SK-N-SH (cell line): ENCODE data around the gene PAGE2B. TPM values are rescaled to one million over a fixed set of nuclear protein-coding genes. Genes with fewer than 3 reads are reported as not detected.

Experiments
- CTCF ChIA-PET: fragments of 300-600, 350-600 bp; formaldehyde crosslinking; extraction: SDS; loops from one replicate; lab custom pipeline; 2021; lab: Yijun Ruan, JAX
- POLR2A ChIA-PET: fragments of 350-600 bp; sonication (Branson Sonifier 250); formaldehyde crosslinking; extraction: SDS; loops from one replicate; lab custom pipeline; 2020; ENCODE audit warnings: antibody characterized with exemption, inconsistent platforms; lab: Yijun Ruan, JAX
- DNase-seq: peaks from one replicate; pipeline ENCODE4 v3.0.0; 2012
- H2AFZ ChIP-seq: fragments of 200-600 bp; sonication (generic); 2 replicates; pipeline ENCODE4 v1.8.1; 2016; ENCODE audit warnings: antibody characterized with exemption, mild to moderate bottlenecking, low read depth
- H3F3A ChIP-seq: fragments of 200-600 bp; sonication (generic); replicated peaks from 2 replicates; pipeline ENCODE3; 2016; ENCODE audit warnings: antibody characterized with exemption, mild to moderate bottlenecking; ENCODE audit not compliant: insufficient read depth
- H3K27ac ChIP-seq, 2 experiments: fragments of 200-500 bp in 1 of 2; fragments of 200-600 bp in 1 of 2; sonication (Bioruptor generic) in 1 of 2; sonication (generic), shearing (Covaris generic) in 1 of 2; 2 replicates each; pipeline versions ENCODE4 v1.5.1 to v1.6.1; 2014 to 2016; ENCODE audit warnings: low read depth in 2 of 2, inconsistent platforms in 1 of 2, low read length in 1 of 2, mild to moderate bottlenecking in 1 of 2, mixed read lengths in 1 of 2
- H3K27me3 ChIP-seq: fragments of 200-600 bp; sonication (generic), shearing (Covaris generic); 2 replicates; pipeline ENCODE4 v1.6.1; 2016; ENCODE audit warnings: mixed run types; ENCODE audit not compliant: insufficient read depth
- H3K36me3 ChIP-seq, 2 experiments: fragments of 200-500 bp in 1 of 2; fragments of 200-600 bp in 1 of 2; sonication (Bioruptor generic) in 1 of 2; sonication (generic) in 1 of 2; replicated peaks in 1 of 2; 2 replicates each; pipeline versions ENCODE3 to v1.5.1; 2014 to 2016; ENCODE audit warnings: low read length in 1 of 2, mild to moderate bottlenecking in 1 of 2; ENCODE audit not compliant: insufficient read depth in 2 of 2, control insufficient read depth in 1 of 2
- H3K4me1 ChIP-seq, 2 experiments: fragments of 200-500 bp in 1 of 2; fragments of 200-600 bp in 1 of 2; sonication (Bioruptor generic) in 1 of 2; sonication (generic), shearing (Covaris generic) in 1 of 2; 2 replicates each; pipeline versions ENCODE4 v1.5.1 to v1.6.1; 2014 to 2016; ENCODE audit warnings: low read depth in 1 of 2, low read length in 1 of 2, mixed run types in 1 of 2; ENCODE audit not compliant: insufficient read depth in 2 of 2, control insufficient read depth in 1 of 2
- H3K4me2 ChIP-seq: fragments of 200-600 bp; sonication (generic), shearing (Covaris generic); 2 replicates; pipeline ENCODE4 v1.6.1; 2017; ENCODE audit warnings: mixed run types
- H3K4me3 ChIP-seq, 2 experiments: fragments of 200-500 bp in 1 of 2; fragments of 200-600 bp in 1 of 2; sonication (Bioruptor generic) in 1 of 2; sonication (generic), shearing (Covaris generic) in 1 of 2; 2 replicates each; pipeline versions ENCODE4 v1.5.1 to v1.8.1; 2014 to 2016; ENCODE audit warnings: low read depth in 2 of 2, inconsistent platforms in 1 of 2, low read length in 1 of 2, mild to moderate bottlenecking in 1 of 2, mixed read lengths in 1 of 2, moderate library complexity in 1 of 2
- H3K79me2 ChIP-seq: fragments of 200-600 bp; sonication (generic); 2 replicates; pipeline ENCODE4 v1.8.1; 2017; ENCODE audit warnings: mild to moderate bottlenecking; ENCODE audit not compliant: insufficient read depth
- H3K9ac ChIP-seq: fragments of 200-600 bp; sonication (generic); 2 replicates; pipeline ENCODE4 v1.6.1; 2017; ENCODE audit warnings: mixed run types
- H3K9me2 ChIP-seq: fragments of 200-600 bp; sonication (generic); 2 replicates; pipeline ENCODE4 v1.6.1; 2017; ENCODE audit warnings: mixed run types
- H3K9me3 ChIP-seq: fragments of 200-600 bp; sonication (generic); 2 replicates; pipeline ENCODE4 v1.6.1; 2017; ENCODE audit warnings: mixed run types, mild to moderate bottlenecking, moderate library complexity
- H4K20me1 ChIP-seq: fragments of 200-600 bp; sonication (generic); 2 replicates; pipeline ENCODE4 v1.6.1; 2017; ENCODE audit warnings: mild to moderate bottlenecking, mixed run types; ENCODE audit not compliant: insufficient read depth
- CHD2 ChIP-seq: fragments of 150-350 bp; IDR thresholded peaks from 2 replicates; pipeline ENCODE4 v1.6.1; 2018; ENCODE audit warnings: low read length; ENCODE audit not compliant: partially characterized antibody
- ELF1 ChIP-seq: IDR thresholded peaks from 2 replicates; pipeline ENCODE4 v1.4.0; 2012
- EP300 ChIP-seq, 2 experiments: IDR thresholded peaks; 2 replicates each; pipeline versions ENCODE4 v1.4.0 to v1.6.1; 2012; ENCODE audit warnings: borderline replicate concordance in 1 of 2, low read depth in 1 of 2, low read length in 1 of 2
- EZH2phosphoT487 ChIP-seq: fragments of 200-600 bp; sonication (generic); IDR thresholded peaks from 2 replicates; pipeline ENCODE4 v1.6.1; 2017; ENCODE audit warnings: low read depth, mixed run types, mild to moderate bottlenecking, antibody characterized with exemption, moderate library complexity, borderline replicate concordance
- FOSL2 ChIP-seq: IDR thresholded peaks from 2 replicates; pipeline ENCODE4 v1.4.0; 2012; ENCODE audit warnings: low read depth, mild to moderate bottlenecking, moderate library complexity, borderline replicate concordance
- FOXJ3 ChIP-seq: sonication (generic); formaldehyde crosslinking; IDR thresholded peaks from 2 replicates; pipeline ENCODE4 v1.5.1; 2020; ENCODE audit warnings: mild to moderate bottlenecking, missing genetic modification reagents
- FOXM1 ChIP-seq: IDR thresholded peaks from 2 replicates; pipeline ENCODE4 v1.4.0; 2012; ENCODE audit warnings: low read depth, mild to moderate bottlenecking
- GABPA ChIP-seq: IDR thresholded peaks from 2 replicates; pipeline ENCODE4 v1.4.0; 2012; ENCODE audit warnings: low read depth, mild to moderate bottlenecking
- GATA2 ChIP-seq: sonication (generic); formaldehyde crosslinking; IDR thresholded peaks from 2 replicates; pipeline ENCODE4 v1.5.0; 2020; ENCODE audit warnings: mild to moderate bottlenecking, missing genetic modification reagents
- JUND ChIP-seq: IDR thresholded peaks from 2 replicates; pipeline ENCODE4 v1.4.0; 2012
- MAX ChIP-seq: IDR thresholded peaks from 2 replicates; pipeline ENCODE4 v1.4.0; 2012; ENCODE audit warnings: low read depth
- MEF2A ChIP-seq: IDR thresholded peaks from 2 replicates; pipeline ENCODE4 v1.4.0; 2012; ENCODE audit warnings: low read depth, borderline replicate concordance
- MXI1 ChIP-seq: IDR thresholded peaks from 2 replicates; pipeline ENCODE4 v1.6.1; 2012; ENCODE audit warnings: mild to moderate bottlenecking, low read depth, low read length, improper control_type of control experiment
- NFIC ChIP-seq: IDR thresholded peaks from 2 replicates; pipeline ENCODE4 v1.4.0; 2012; ENCODE audit warnings: borderline replicate concordance
- POLR2AphosphoS5 ChIP-seq: IDR thresholded peaks from 2 replicates; pipeline ENCODE4 v1.6.1; 2012; ENCODE audit warnings: low read depth, low read length
- RCOR1 ChIP-seq: fragments of 150-350 bp; IDR thresholded peaks from 2 replicates; pipeline ENCODE4 v1.6.1; 2017; ENCODE audit warnings: antibody characterized with exemption, low read length
- RFX5 ChIP-seq: IDR thresholded peaks from 2 replicates; pipeline ENCODE4 v1.6.1; 2012; ENCODE audit warnings: mild to moderate bottlenecking, improper control_type of control experiment, low read length
- RXRA ChIP-seq: IDR thresholded peaks from 2 replicates; pipeline ENCODE4 v1.4.0; 2012; ENCODE audit warnings: low read depth, mild to moderate bottlenecking, borderline replicate concordance
- SIN3A ChIP-seq: IDR thresholded peaks from 2 replicates; pipeline ENCODE4 v1.6.1; 2012; ENCODE audit warnings: low read depth, mild to moderate bottlenecking, low read length, moderate library complexity, borderline replicate concordance
- SMC3 ChIP-seq: IDR thresholded peaks from 2 replicates; pipeline ENCODE4 v1.6.1; 2012; ENCODE audit warnings: low read depth, low read length, improper control_type of control experiment
- TCF12 ChIP-seq: IDR thresholded peaks from 2 replicates; pipeline ENCODE4 v1.4.0; 2012
- TEAD4 ChIP-seq: IDR thresholded peaks from 2 replicates; pipeline ENCODE4 v1.4.0; 2012; ENCODE audit warnings: mild to moderate bottlenecking, borderline replicate concordance; ENCODE audit not compliant: insufficient read depth
- USF1 ChIP-seq: IDR thresholded peaks from 2 replicates; pipeline ENCODE4 v1.4.0; 2012; ENCODE audit warnings: low read depth, borderline replicate concordance
- ZBTB33 ChIP-seq: IDR thresholded peaks from 2 replicates; pipeline ENCODE4 v1.4.0; 2012; ENCODE audit warnings: low read depth, borderline replicate concordance
- WGBS: methylation state at CpG from one replicate; pipeline ENCODE4 v1.1.6; 2017; ENCODE audit warnings: low lambda C conversion rate; 5-methylcytosine and 5-hydroxymethylcytosine counted together
- polyA plus RNA-seq, 3 experiments: library from polyadenylated mRNA; depleted of rRNA; stranded (reverse); fragments of >200 nt; gene quantifications; 2 replicates each; pipeline ENCODE4 v1.2.3, GENCODE V29; 2012

PAGE2B gene
- polyA plus RNA-seq, 1 of the 3 experiments (the other 2 are of a cell fraction): 0.31 TPM

GRCh38 chrX:55123900-55124299 is 49.1 kb downstream of the PAGE2B start:
- TF ChIP-seq ZBTB33 (no peak), TCF12 (no peak), RXRA (no peak), JUND (no peak), ELF1 (no peak), NFIC (no peak), MAX (no peak), RFX5 (no peak), EP300 (IDR thresholded peaks at IDR 0.05; ENCODE audit: borderline replicate concordance in 1 of 2, low read depth in 1 of 2, low read length in 1 of 2) (no peak), TEAD4 (no peak), SMC3 (no peak), MEF2A (no peak), GABPA (no peak), GATA2 (CRISPR knock-in tag) (no peak)
- TF ChIP-seq, all 33 proteins: peak for 0
- ChIA-PET POLR2A (no interaction called here), CTCF (interaction anchor here (0.7 to 1.6 kb wide), 2 partner anchors 11 to 13 kb away, joined by 3 to 4 read pairs; no protein-coding TSS in a partner anchor)
- Histone ChIP-seq H3F3A (no peaks in the 10 kb centered on the region), H3K27me3 (peaks cover 28% of the 10 kb centered on the region), H3K4me1 (peaks cover 0 to 12% of the 10 kb centered on the region in 2 experiments; a peak in 1 of 4 replicates), H3K9me2 (no peaks in the 10 kb centered on the region), H3K9me3 (no peaks in the 10 kb centered on the region), H3K4me2 (no peak overlapping the region), H3K27ac (no peak overlapping the region), H3K9ac (no peak overlapping the region), H2AFZ (no peak overlapping the region), H3K36me3 (no peaks in the 10 kb centered on the region), H4K20me1 (no peaks in the 10 kb centered on the region), H3K4me3 (no peak overlapping the region), H3K79me2 (no peaks in the 10 kb centered on the region)
- WGBS: 54% methylated on average over 7 of the region's 7 CpGs
- DNase-seq: no peak

- peaks cover 26% of the 10 kb centered on the region; the same call in 1 of the 2 replicates for H3K27me3 ChIP-seq
- no peaks in the 10 kb centered on the region for H3K9me2 ChIP-seq
- no peak overlapping the region for H3K9ac ChIP-seq
- H3K4me3 ChIP-seq: no peak overlapping the region
- H3K4me2 ChIP-seq: no peak overlapping the region
- H2AFZ ChIP-seq: no peak overlapping the region
- no peaks in the 10 kb centered on the region for H3K79me2 ChIP-seq
- 7% methylated on average over 2 of the region's 2 CpGs for WGBS
- ChIA-PET POLR2A (no interaction called here), CTCF (no interaction called here)
- no peak overlapping the region for H3K27ac ChIP-seq
- no peaks in the 10 kb centered on the region for H4K20me1 ChIP-seq
- peaks cover 0 to 2% of the 10 kb centered on the region in 2 experiments; a peak in 1 of 4 replicates for H3K4me1 ChIP-seq
- H3K9me3 ChIP-seq: no peaks in the 10 kb centered on the region
- no peaks in the 10 kb centered on the region for H3K36me3 ChIP-seq
- DNase-seq: no peak
- H3F3A ChIP-seq: no peaks in the 10 kb centered on the region
- no peak for TF ChIP-seq POLR2AphosphoS5
- TF ChIP-seq MEF2A: no peak
- TF ChIP-seq CHD2: no peak
- no peak for TF ChIP-seq USF1
- no peak for TF ChIP-seq SMC3
- no peak for TF ChIP-seq ELF1
- no peak for TF ChIP-seq JUND
- no peak for TF ChIP-seq FOXM1
- no peak for TF ChIP-seq TCF12
- no peak for TF ChIP-seq SIN3A
- TF ChIP-seq EZH2phosphoT487: no peak
- TF ChIP-seq MXI1: no peak
- TF ChIP-seq RCOR1: no peak
- TF ChIP-seq NFIC: no peak
- TF ChIP-seq FOSL2: no peak
- TF ChIP-seq FOXJ3 (CRISPR knock-in tag): no peak
- no peak for TF ChIP-seq ZBTB33
- TF ChIP-seq GABPA: no peak
- TF ChIP-seq RFX5: no peak
These were observed 52.9 kb downstream of the PAGE2B start for GRCh38 chrX:55127692-55128091.
